Mesendoderm (in vitro differentiated cells): Measurements from ENCODE around the gene TDRD6.
A peak's percentile ranks its signal among the peaks of the same experiment; 100 is the strongest.
"Not testable (repeated sequence)": the region's sequence is repeated elsewhere in the genome, so short reads cannot be mapped to it uniquely, and the experiment has no call there.

Experiments used
- DNase-seq: peaks from one replicate; pipeline ENCODE4 v3.0.0; 2013
- H2AK5ac ChIP-seq: 2 replicates; pipeline ENCODE4 v1.6.1; 2013; ENCODE audit warnings: low read length, inconsistent platforms
- H2BK120ac ChIP-seq: 2 replicates; pipeline ENCODE4 v1.6.1; 2013; ENCODE audit warnings: low read depth, mild to moderate bottlenecking, low read length, moderate library complexity, mixed read lengths
- H2BK15ac ChIP-seq: replicated peaks from 2 replicates; pipeline ENCODE4 v1.6.1; 2013; ENCODE audit warnings: low read depth, mild to moderate bottlenecking, moderate library complexity
- H2BK5ac ChIP-seq: 2 replicates; pipeline ENCODE4 v1.6.1; 2013; ENCODE audit warnings: low read length, inconsistent platforms
- H3K18ac ChIP-seq: 2 replicates; pipeline ENCODE4 v1.6.1; 2013; ENCODE audit warnings: mild to moderate bottlenecking, low read length, mixed read lengths
- H3K23ac ChIP-seq: one replicate; pipeline ENCODE4 v1.6.1; 2013; ENCODE audit warnings: low read length
- H3K27ac ChIP-seq: 2 replicates; pipeline ENCODE4 v1.5.1; 2013; ENCODE audit warnings: low read depth, mild to moderate bottlenecking, inconsistent platforms, low read length, moderate library complexity
- H3K27me3 ChIP-seq: 2 replicates; pipeline ENCODE4 v1.6.1; 2013; ENCODE audit warnings: low read length, control low read depth, mild to moderate bottlenecking, inconsistent platforms; ENCODE audit not compliant: insufficient read depth, poor library complexity
- H3K36me3 ChIP-seq: 2 replicates; pipeline ENCODE4 v1.6.1; 2013; ENCODE audit warnings: low read length, inconsistent platforms; ENCODE audit not compliant: control insufficient read depth, insufficient read depth
- H3K4ac ChIP-seq: one replicate; pipeline ENCODE4 v1.6.1; 2013; ENCODE audit warnings: low read depth, mild to moderate bottlenecking, low read length, moderate library complexity
- H3K4me1 ChIP-seq: 2 replicates; pipeline ENCODE4 v1.6.1; 2013; ENCODE audit warnings: low read depth, low read length, inconsistent platforms; ENCODE audit not compliant: control insufficient read depth
- H3K4me2 ChIP-seq: 2 replicates; pipeline ENCODE4 v1.6.1; 2013; ENCODE audit warnings: low read length
- H3K4me3 ChIP-seq: 2 replicates; pipeline ENCODE4 v1.5.1; 2013; ENCODE audit warnings: mild to moderate bottlenecking, low read length
- H3K56ac ChIP-seq: one replicate; pipeline ENCODE4 v1.6.1; 2013; ENCODE audit warnings: low read length
- H3K79me1 ChIP-seq: 2 replicates; pipeline ENCODE4 v1.6.1; 2013; ENCODE audit warnings: low read length, inconsistent platforms
- H3K79me2 ChIP-seq: 2 replicates; pipeline ENCODE4 v1.6.1; 2013; ENCODE audit warnings: mild to moderate bottlenecking, low read length; ENCODE audit not compliant: control insufficient read depth, insufficient read depth
- H3K9ac ChIP-seq: 2 replicates; pipeline ENCODE4 v1.6.1; 2013; ENCODE audit warnings: low read length, inconsistent platforms
- H4K5ac ChIP-seq: one replicate; pipeline ENCODE4 v1.6.1; 2013; ENCODE audit warnings: low read length
- H4K8ac ChIP-seq: one replicate; pipeline ENCODE4 v1.6.1; 2013; ENCODE audit warnings: low read depth, mild to moderate bottlenecking, control low read depth, low read length, moderate library complexity
- WGBS: extraction: QIAGEN DNeasy Blood & Tissue Kit; methylation state at CpG from one replicate; pipeline ENCODE4 v1.1.7; 2013; ENCODE audit warnings: low lambda C conversion rate, missing lambda C conversion rate; ENCODE audit not compliant: insufficient coverage; ENCODE audit errors: extremely low coverage; 5-methylcytosine and 5-hydroxymethylcytosine counted together

Gene TDRD6

GRCh38 chr6:46735720-46736031 is 48.0 kb downstream of the TDRD6 start:
- Histone ChIP-seq H3K79me2 (no peaks in the 10 kb centered on the region), H2BK120ac (no peak overlapping the region), H3K4me2 (peak overlapping the region; percentile 88), H2BK15ac (no peak overlapping the region), H3K4ac (no peak overlapping the region), H3K27ac (no peak overlapping the region), H2AK5ac (no peak overlapping the region), H3K18ac (no peak overlapping the region), H3K27me3 (peaks cover 2% of the 10 kb centered on the region), H3K79me1 (no peaks in the 10 kb centered on the region), H2BK5ac (no peak overlapping the region), H3K9ac (no peak overlapping the region), H3K4me1 (no peaks in the 10 kb centered on the region), H4K5ac (no peak overlapping the region), H4K8ac (no peak overlapping the region), H3K56ac (no peak overlapping the region), H3K4me3 (no peak overlapping the region), H3K23ac (no peak overlapping the region), H3K36me3 (no peaks in the 10 kb centered on the region)
- WGBS = no CpG with 5 or more reads among the region's 8 CpGs
- DNase-seq = no peak

GRCh38 chr6:46736906-46737305 is 49.2 kb downstream of the TDRD6 start:
- H3K23ac ChIP-seq = no peak overlapping the region

GRCh38 chr6:46741482-46741881 is 53.8 kb downstream of the TDRD6 start:
- H3K4me2 ChIP-seq = no peak overlapping the region
- H3K4ac ChIP-seq = no peak overlapping the region
- H4K8ac ChIP-seq = no peak overlapping the region
- H2BK15ac ChIP-seq = no peak overlapping the region
- H3K27me3 ChIP-seq = no peaks in the 10 kb centered on the region
- no peak for DNase-seq
- H3K18ac ChIP-seq = no peak overlapping the region
- H3K9ac ChIP-seq = no peak overlapping the region
- WGBS = no CpG with 5 or more reads among the region's 2 CpGs
- H3K79me1 ChIP-seq = no peaks in the 10 kb centered on the region
- H3K23ac ChIP-seq = no peak overlapping the region
- no peaks in the 10 kb centered on the region for H3K79me2 ChIP-seq
- no peak overlapping the region for H3K4me3 ChIP-seq
- H2BK120ac ChIP-seq = no peak overlapping the region
- H2AK5ac ChIP-seq = no peak overlapping the region
- no peaks in the 10 kb centered on the region for H3K4me1 ChIP-seq
- no peak overlapping the region for H3K27ac ChIP-seq
- no peak overlapping the region for H4K5ac ChIP-seq
- H3K36me3 ChIP-seq = no peaks in the 10 kb centered on the region
- H2BK5ac ChIP-seq = no peak overlapping the region
- H3K56ac ChIP-seq = no peak overlapping the region

More at GRCh38 chr6:46736906-46737305, 49.2 kb downstream of the TDRD6 start:
- Histone ChIP-seq H3K4me2 (no peak overlapping the region), H2AK5ac (no peak overlapping the region), H2BK15ac (no peak overlapping the region), H2BK5ac (no peak overlapping the region), H4K8ac (no peak overlapping the region), H3K79me2 (no peaks in the 10 kb centered on the region), H3K36me3 (no peaks in the 10 kb centered on the region), H4K5ac (no peak overlapping the region), H3K27me3 (peaks cover 2% of the 10 kb centered on the region), H3K4me3 (no peak overlapping the region), H3K9ac (no peak overlapping the region), H3K27ac (no peak overlapping the region), H3K4me1 (no peaks in the 10 kb centered on the region), H3K56ac (no peak overlapping the region), H3K4ac (no peak overlapping the region), H3K79me1 (no peaks in the 10 kb centered on the region), H2BK120ac (no peak overlapping the region), H3K18ac (no peak overlapping the region)
- DNase-seq = no peak

- Histone ChIP-seq H2BK120ac (no peak overlapping the region), H3K4me3 (no peak overlapping the region), H4K8ac (no peak overlapping the region), H2BK15ac (no peak overlapping the region), H3K9ac (no peak overlapping the region), H3K4ac (no peak overlapping the region), H3K27me3 (no peaks in the 10 kb centered on the region), H3K4me2 (no peak overlapping the region), H3K36me3 (no peaks in the 10 kb centered on the region), H3K79me1 (no peaks in the 10 kb centered on the region), H3K27ac (no peak overlapping the region), H2BK5ac (no peak overlapping the region), H4K5ac (no peak overlapping the region), H3K79me2 (no peaks in the 10 kb centered on the region), H3K56ac (no peak overlapping the region), H3K23ac (no peak overlapping the region), H3K18ac (no peak overlapping the region), H3K4me1 (no peaks in the 10 kb centered on the region), H2AK5ac (no peak overlapping the region)
- no CpG with 5 or more reads among the region's 4 CpGs for WGBS
- DNase-seq = no peak
Measured at GRCh38 chr6:46741910-46742309, 54.2 kb downstream of the TDRD6 start.

GRCh38 chr6:46743425-46744158 is 55.9 kb downstream of the TDRD6 start:
- H3K56ac ChIP-seq = no peak overlapping the region
- no peaks in the 10 kb centered on the region for H3K4me1 ChIP-seq
- no peaks in the 10 kb centered on the region for H3K79me2 ChIP-seq
- no CpG with 5 or more reads among the region's 1 CpG for WGBS
- H3K79me1 ChIP-seq = no peaks in the 10 kb centered on the region
- no peaks in the 10 kb centered on the region for H3K27me3 ChIP-seq
- H3K23ac ChIP-seq = no peak overlapping the region
- no peak overlapping the region for H3K4me2 ChIP-seq
- H3K18ac ChIP-seq = no peak overlapping the region
- no peak overlapping the region for H2BK120ac ChIP-seq
- no peak for DNase-seq
- H3K4me3 ChIP-seq = no peak overlapping the region
- no peaks in the 10 kb centered on the region for H3K36me3 ChIP-seq
- no peak overlapping the region for H3K9ac ChIP-seq
- no peak overlapping the region for H3K4ac ChIP-seq
- no peak overlapping the region for H3K27ac ChIP-seq
- no peak overlapping the region for H2BK15ac ChIP-seq
- H2BK5ac ChIP-seq = no peak overlapping the region
- H4K5ac ChIP-seq = no peak overlapping the region
- no peak overlapping the region for H4K8ac ChIP-seq
- no peak overlapping the region for H2AK5ac ChIP-seq

- not testable (repeated sequence) for H3K27me3 ChIP-seq, H2AK5ac ChIP-seq, H3K36me3 ChIP-seq
Measured at GRCh38 chr6:46744159-46744725, 56.6 kb downstream of the TDRD6 start.

More at GRCh38 chr6:46744159-46744725, 56.6 kb downstream of the TDRD6 start:
- H3K79me1 ChIP-seq, H3K4me2 ChIP-seq, H3K18ac ChIP-seq, H3K4ac ChIP-seq, H2BK120ac ChIP-seq, H3K56ac ChIP-seq, H3K23ac ChIP-seq, H4K5ac ChIP-seq, H3K4me1 ChIP-seq, H2BK15ac ChIP-seq, H3K9ac ChIP-seq, H3K27ac ChIP-seq, H4K8ac ChIP-seq, DNase-seq, H3K4me3 ChIP-seq, H2BK5ac ChIP-seq, H3K79me2 ChIP-seq: not testable (repeated sequence)
- WGBS = no CpG with 5 or more reads among the region's 3 CpGs
